ENCODE data around the gene MCEMP1. TPM values are rescaled to one million over a fixed set of nuclear protein-coding genes. Genes with fewer than 3 reads are reported as not detected.

Gene MCEMP1
- total and polyA plus RNA-seq, 2 of the 13 experiments (the other 11 are each of a cell fraction or from before 2014, with no cell fraction given), result not detected

- TF ChIP-seq, protein P1, sequence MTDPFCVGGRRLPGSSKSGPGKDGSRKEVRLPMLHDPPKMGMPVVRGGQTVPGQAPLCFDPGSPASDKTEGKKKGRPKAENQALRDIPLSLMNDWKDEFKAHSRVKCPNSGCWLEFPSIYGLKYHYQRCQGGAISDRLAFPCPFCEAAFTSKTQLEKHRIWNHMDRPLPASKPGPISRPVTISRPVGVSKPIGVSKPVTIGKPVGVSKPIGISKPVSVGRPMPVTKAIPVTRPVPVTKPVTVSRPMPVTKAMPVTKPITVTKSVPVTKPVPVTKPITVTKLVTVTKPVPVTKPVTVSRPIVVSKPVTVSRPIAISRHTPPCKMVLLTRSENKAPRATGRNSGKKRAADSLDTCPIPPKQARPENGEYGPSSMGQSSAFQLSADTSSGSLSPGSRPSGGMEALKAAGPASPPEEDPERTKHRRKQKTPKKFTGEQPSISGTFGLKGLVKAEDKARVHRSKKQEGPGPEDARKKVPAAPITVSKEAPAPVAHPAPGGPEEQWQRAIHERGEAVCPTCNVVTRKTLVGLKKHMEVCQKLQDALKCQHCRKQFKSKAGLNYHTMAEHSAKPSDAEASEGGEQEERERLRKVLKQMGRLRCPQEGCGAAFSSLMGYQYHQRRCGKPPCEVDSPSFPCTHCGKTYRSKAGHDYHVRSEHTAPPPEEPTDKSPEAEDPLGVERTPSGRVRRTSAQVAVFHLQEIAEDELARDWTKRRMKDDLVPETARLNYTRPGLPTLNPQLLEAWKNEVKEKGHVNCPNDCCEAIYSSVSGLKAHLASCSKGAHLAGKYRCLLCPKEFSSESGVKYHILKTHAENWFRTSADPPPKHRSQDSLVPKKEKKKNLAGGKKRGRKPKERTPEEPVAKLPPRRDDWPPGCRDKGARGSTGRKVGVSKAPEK (CRISPR knock-in tag; IDR thresholded peaks at IDR 0.05; ENCODE audit: borderline replicate concordance), result no peak
- TF ChIP-seq ZSCAN30 (CRISPR knock-in tag; IDR thresholded peaks at IDR 0.05) (no peak), NR3C1 (CRISPR knock-in tag; IDR thresholded peaks at IDR 0.05) (no peak), TGIF2 (CRISPR knock-in tag; IDR thresholded peaks at IDR 0.05) (no peak), NR0B2 (CRISPR knock-in tag; IDR thresholded peaks at IDR 0.05) (no peak), CTCF (CRISPR knock-in tag; IDR thresholded peaks at IDR 0.05) (peak; percentile 74), ZNF773 (CRISPR knock-in tag; IDR thresholded peaks at IDR 0.05; ENCODE audit: borderline replicate concordance) (no peak), ZMYM4 (CRISPR knock-in tag; IDR thresholded peaks at IDR 0.05) (no peak), PRDM4 (CRISPR knock-in tag; IDR thresholded peaks at IDR 0.05; ENCODE audit: borderline replicate concordance) (no peak), ZHX2 (IDR thresholded peaks at IDR 0.05; ENCODE audit: low read depth) (no peak), ZHX2 (CRISPR knock-in tag; IDR thresholded peaks at IDR 0.05; ENCODE audit: borderline replicate concordance) (no peak), IRF2 (CRISPR knock-in tag; IDR thresholded peaks at IDR 0.05) (no peak), ONECUT2 (CRISPR knock-in tag; IDR thresholded peaks at IDR 0.05) (no peak), TOPORS (CRISPR knock-in tag; IDR thresholded peaks at IDR 0.05) (no peak)
These were observed 4.7 kb downstream of the MCEMP1 start (continued) for GRCh38 chr19:7681340-7682174.

Data from HepG2 (cell line).